ENCODE measurements around the gene MDFI.
A peak's percentile ranks its signal among the peaks of the same experiment; 100 is the strongest.

The MDFI gene

DNA sequence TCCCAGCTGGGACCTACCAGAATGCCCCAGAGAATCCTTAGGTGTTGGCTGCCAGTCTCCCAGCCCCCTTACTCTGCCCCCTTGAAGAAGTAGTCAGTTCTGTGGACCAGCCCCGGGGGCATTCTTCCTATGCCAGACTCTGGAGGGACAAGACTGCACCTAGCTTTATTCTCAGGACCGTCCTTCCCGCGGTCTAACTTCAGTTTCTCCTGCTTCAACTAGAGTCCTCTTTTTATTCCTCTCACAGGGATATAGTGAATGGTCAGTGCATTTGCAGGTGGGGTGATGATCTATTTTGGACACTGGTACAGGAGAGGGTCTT lies 35.9 kb upstream of the MDFI start:
- H3K27me3 ChIP-seq (replicated peaks; ENCODE audit: control insufficient read depth, insufficient read depth, low read length, poor library complexity, severe bottlenecking) = no peaks in the 10 kb centered on the region
- no peak for DNase-seq
- no peak overlapping the region for H3K4me3 ChIP-seq (ENCODE audit: insufficient read depth, low read depth, low read length, poor library complexity, severe bottlenecking)
- H3K27ac ChIP-seq (ENCODE audit: insufficient read depth, low read length, poor library complexity, severe bottlenecking) = no peak overlapping the region
- H3K4me1 ChIP-seq (ENCODE audit: control insufficient read depth, insufficient read depth, low read length, poor library complexity, severe bottlenecking) = no peaks in the 10 kb centered on the region
- no peaks in the 10 kb centered on the region for H3K9me3 ChIP-seq (ENCODE audit: control insufficient read depth, low read length)
- H3K36me3 ChIP-seq (ENCODE audit: control insufficient read depth, insufficient read depth, low read length) = no peaks in the 10 kb centered on the region

DNA sequence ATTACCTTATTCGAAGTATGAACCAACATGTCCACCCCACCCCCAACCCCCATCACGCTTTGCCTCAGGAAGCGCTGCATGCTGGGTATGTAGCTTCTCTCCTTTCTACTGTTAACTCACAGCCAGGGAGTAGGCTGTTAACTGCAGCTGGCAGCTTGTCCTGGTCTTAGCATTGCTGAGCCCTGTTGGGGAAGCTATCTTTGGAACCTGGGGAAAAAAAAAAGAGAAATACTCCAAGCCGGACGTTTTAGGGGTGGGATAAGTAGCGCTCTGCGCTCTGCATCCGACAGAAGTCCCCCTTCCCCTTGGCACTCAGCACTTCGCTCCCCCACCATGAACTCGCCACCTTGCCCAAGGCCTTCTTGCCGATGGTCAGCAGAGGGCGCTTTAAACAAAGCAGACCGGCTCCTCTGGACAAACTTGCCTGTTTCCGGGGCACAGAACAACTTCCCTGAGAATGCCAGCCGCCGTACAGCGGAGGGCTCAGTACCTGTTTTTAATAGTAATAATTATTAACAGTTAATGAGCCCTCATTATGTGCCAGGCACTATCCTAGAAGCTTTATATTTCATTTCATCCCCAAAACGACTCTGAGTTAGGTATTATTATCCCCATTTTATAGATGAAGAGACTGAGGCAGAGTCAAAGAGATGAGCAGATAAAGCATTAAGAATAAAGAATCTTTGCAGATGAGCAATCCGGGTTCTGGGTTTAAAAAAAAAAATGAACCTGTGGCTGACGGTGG lies 35.2 kb upstream of the MDFI start:
- no peaks in the 10 kb centered on the region for H3K4me1 ChIP-seq (ENCODE audit: control insufficient read depth, insufficient read depth, low read length, poor library complexity, severe bottlenecking)
- no peak overlapping the region for H3K27ac ChIP-seq (ENCODE audit: insufficient read depth, low read length, poor library complexity, severe bottlenecking)
- peak; percentile 40 to 57 (median 44) for DNase-seq
- H3K9me3 ChIP-seq (ENCODE audit: control insufficient read depth, low read length) = no peaks in the 10 kb centered on the region
- no peak overlapping the region for H3K4me3 ChIP-seq (ENCODE audit: insufficient read depth, low read depth, low read length, poor library complexity, severe bottlenecking)
- H3K36me3 ChIP-seq (ENCODE audit: control insufficient read depth, insufficient read depth, low read length) = no peaks in the 10 kb centered on the region
- no peaks in the 10 kb centered on the region for H3K27me3 ChIP-seq (replicated peaks; ENCODE audit: control insufficient read depth, insufficient read depth, low read length, poor library complexity, severe bottlenecking)

DNA sequence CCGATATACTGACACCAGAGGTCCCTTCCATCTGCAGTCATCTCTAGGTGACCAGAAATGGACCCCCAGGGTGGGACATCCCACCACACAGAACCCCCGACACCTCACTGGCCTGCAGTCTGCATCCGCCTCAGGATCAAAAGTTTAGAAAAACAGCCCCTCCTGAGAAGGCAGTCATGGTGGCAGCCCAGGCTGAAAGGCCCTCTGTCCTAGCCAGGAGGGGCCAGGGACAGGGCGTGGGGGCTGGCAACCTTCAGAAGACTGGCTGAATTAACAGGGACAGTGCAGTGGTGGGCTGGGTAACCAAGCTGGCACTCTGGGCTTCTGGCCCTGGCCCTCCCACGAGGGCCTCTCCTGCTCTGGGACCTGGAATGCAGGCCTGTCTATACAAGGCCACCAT lies 34.3 kb upstream of the MDFI start:
- no peaks in the 10 kb centered on the region for H3K36me3 ChIP-seq (ENCODE audit: control insufficient read depth, insufficient read depth, low read length)
- no peaks in the 10 kb centered on the region for H3K4me1 ChIP-seq (ENCODE audit: control insufficient read depth, insufficient read depth, low read length, poor library complexity, severe bottlenecking)
- no peaks in the 10 kb centered on the region for H3K27me3 ChIP-seq (replicated peaks; ENCODE audit: control insufficient read depth, insufficient read depth, low read length, poor library complexity, severe bottlenecking)
- H3K9me3 ChIP-seq (ENCODE audit: control insufficient read depth, low read length) = no peaks in the 10 kb centered on the region
- H3K4me3 ChIP-seq (ENCODE audit: insufficient read depth, low read depth, low read length, poor library complexity, severe bottlenecking) = no peak overlapping the region
- DNase-seq = no peak
- H3K27ac ChIP-seq (ENCODE audit: insufficient read depth, low read length, poor library complexity, severe bottlenecking) = no peak overlapping the region

DNA sequence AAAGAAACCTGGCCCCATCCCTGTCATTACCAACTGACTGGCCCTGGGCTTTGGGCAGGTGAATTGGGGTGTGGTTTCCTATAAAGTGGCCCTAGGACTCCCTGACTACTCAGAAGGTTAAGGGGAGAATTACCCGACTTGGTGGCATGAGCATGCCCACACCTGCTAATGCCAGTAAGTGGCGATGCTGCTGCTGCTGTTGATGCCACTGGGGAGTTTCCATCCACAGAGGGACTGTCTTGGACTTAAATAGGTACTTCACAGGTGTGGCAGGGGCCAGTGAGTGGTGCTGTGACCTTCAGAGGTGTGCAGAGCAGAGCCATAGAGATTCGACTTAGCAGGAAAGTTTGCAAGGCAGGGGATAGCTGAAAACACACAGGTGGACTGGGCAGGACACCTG lies 32.6 kb upstream of the MDFI start:
- H3K9me3 ChIP-seq (ENCODE audit: control insufficient read depth, low read length) = no peaks in the 10 kb centered on the region
- no peak overlapping the region for H3K27ac ChIP-seq (ENCODE audit: insufficient read depth, low read length, poor library complexity, severe bottlenecking)
- H3K4me1 ChIP-seq (ENCODE audit: control insufficient read depth, insufficient read depth, low read length, poor library complexity, severe bottlenecking) = no peaks in the 10 kb centered on the region
- no peak overlapping the region for H3K4me3 ChIP-seq (ENCODE audit: insufficient read depth, low read depth, low read length, poor library complexity, severe bottlenecking)
- no peaks in the 10 kb centered on the region for H3K36me3 ChIP-seq (ENCODE audit: control insufficient read depth, insufficient read depth, low read length)
- no peak for DNase-seq
- H3K27me3 ChIP-seq (replicated peaks; ENCODE audit: control insufficient read depth, insufficient read depth, low read length, poor library complexity, severe bottlenecking) = no peaks in the 10 kb centered on the region

DNA sequence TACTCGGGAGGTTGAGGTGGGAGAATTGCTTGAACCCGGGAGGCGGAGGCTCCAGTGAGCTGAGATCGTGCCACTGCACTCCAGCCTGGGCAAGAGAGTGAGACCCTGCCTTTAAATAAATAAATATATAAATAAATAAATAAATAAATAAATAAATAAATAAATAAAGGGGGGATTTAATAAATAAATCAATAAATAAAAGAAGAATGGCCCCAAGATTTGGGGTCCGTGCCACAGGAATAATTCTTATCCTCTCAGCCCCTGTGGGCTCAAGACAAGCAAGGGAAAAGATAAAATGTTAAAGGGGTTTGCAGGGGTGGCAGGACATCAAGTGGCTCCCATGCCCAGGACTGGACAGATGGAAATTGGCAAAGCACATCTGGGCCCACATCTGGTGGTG lies 31.2 kb upstream of the MDFI start:
- H3K27me3 ChIP-seq (replicated peaks; ENCODE audit: control insufficient read depth, insufficient read depth, low read length, poor library complexity, severe bottlenecking) = no peaks in the 10 kb centered on the region
- no peaks in the 10 kb centered on the region for H3K9me3 ChIP-seq (ENCODE audit: control insufficient read depth, low read length)
- DNase-seq = no peak
- H3K36me3 ChIP-seq (ENCODE audit: control insufficient read depth, insufficient read depth, low read length) = no peaks in the 10 kb centered on the region
- no peak overlapping the region for H3K4me3 ChIP-seq (ENCODE audit: insufficient read depth, low read depth, low read length, poor library complexity, severe bottlenecking)
- no peaks in the 10 kb centered on the region for H3K4me1 ChIP-seq (ENCODE audit: control insufficient read depth, insufficient read depth, low read length, poor library complexity, severe bottlenecking)
- H3K27ac ChIP-seq (ENCODE audit: insufficient read depth, low read length, poor library complexity, severe bottlenecking) = no peak overlapping the region

DNA sequence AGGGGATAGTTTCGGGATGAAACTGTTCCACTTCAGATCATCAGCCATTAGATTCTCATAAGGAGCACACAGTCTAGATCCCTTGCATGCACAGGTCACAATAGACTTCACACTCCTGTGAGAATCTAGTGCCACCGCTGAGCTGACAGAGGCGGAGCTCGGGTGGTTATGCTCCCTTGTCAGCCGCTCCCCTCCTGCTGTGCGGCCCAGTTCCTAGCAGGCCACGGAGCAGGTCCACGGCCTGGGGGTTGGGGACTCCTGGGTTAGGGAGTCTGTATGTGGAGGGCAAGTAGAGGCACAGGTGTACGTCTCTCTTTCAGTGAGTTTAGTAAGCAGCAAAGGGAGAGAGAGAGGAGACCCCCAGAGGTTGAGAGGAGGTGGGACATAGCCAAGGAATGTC lies 30.5 kb upstream of the MDFI start:
- no peak for DNase-seq
- Histone ChIP-seq H3K4me1 (ENCODE audit: control insufficient read depth, insufficient read depth, low read length, poor library complexity, severe bottlenecking) (no peaks in the 10 kb centered on the region), H3K36me3 (ENCODE audit: control insufficient read depth, insufficient read depth, low read length) (no peaks in the 10 kb centered on the region), H3K4me3 (ENCODE audit: insufficient read depth, low read depth, low read length, poor library complexity, severe bottlenecking) (no peak overlapping the region), H3K27me3 (replicated peaks; ENCODE audit: control insufficient read depth, insufficient read depth, low read length, poor library complexity, severe bottlenecking) (no peaks in the 10 kb centered on the region), H3K9me3 (ENCODE audit: control insufficient read depth, low read length) (no peaks in the 10 kb centered on the region), H3K27ac (ENCODE audit: insufficient read depth, low read length, poor library complexity, severe bottlenecking) (no peak overlapping the region)

DNA sequence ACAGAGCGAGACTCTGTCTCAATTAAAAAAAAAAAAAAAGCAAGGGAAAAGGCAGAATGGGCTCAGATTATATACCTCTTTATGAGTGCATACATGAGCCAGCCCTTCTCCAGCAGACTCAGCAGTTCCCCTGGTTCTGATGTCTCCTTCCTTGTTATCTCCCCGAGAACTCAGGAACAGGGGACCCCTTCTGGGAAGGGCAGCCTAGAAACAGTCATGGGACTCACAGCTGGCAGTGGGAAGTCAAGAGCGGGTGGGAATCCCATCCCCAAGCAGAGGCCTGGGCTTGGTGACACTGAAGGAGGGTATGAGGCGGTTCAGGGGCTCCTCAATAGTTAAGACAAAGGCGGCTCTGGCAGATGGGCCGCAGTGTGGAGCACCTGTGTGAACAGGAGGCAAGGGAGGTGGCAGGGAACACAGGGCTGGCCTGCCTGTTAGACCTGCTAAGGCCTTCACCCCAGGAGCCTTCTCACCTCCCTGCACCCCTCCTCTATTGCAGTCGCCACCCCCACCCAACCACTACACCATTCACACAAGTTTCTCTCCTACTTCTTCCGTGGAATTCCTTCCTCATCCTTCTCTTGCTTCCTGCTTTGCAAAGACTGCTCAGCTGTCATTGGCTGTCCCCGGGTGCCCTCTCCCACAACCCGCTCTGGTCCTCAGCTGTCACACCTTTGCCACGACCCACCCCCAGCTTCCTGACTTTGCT lies 29.7 kb upstream of the MDFI start:
- Histone ChIP-seq H3K27ac (ENCODE audit: insufficient read depth, low read length, poor library complexity, severe bottlenecking) (no peak overlapping the region), H3K27me3 (replicated peaks; ENCODE audit: control insufficient read depth, insufficient read depth, low read length, poor library complexity, severe bottlenecking) (no peaks in the 10 kb centered on the region), H3K36me3 (ENCODE audit: control insufficient read depth, insufficient read depth, low read length) (no peaks in the 10 kb centered on the region), H3K9me3 (ENCODE audit: control insufficient read depth, low read length) (no peaks in the 10 kb centered on the region), H3K4me3 (ENCODE audit: insufficient read depth, low read depth, low read length, poor library complexity, severe bottlenecking) (no peak overlapping the region), H3K4me1 (ENCODE audit: control insufficient read depth, insufficient read depth, low read length, poor library complexity, severe bottlenecking) (no peaks in the 10 kb centered on the region)
- DNase-seq = no peak

DNA sequence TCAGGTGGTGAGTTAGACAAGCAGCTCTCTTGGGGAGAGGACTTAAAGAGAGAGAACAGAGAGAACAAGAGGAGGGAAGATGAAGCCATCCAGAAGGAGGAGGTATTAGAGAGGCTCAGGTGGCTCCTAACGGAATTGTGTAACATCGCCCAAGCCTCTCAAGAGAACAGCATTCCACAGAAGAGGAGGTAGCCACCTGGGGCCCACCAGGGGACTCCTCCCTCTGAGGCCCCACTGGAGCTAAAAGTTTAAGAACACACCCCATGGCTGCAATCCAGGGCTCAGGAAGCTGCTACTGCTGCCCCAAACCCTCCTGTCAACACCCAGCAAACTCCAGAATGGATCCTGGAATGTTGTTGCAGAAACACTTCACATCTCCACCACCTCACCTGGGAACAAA lies 23.6 kb upstream of the MDFI start:
- Histone ChIP-seq H3K36me3 (ENCODE audit: control insufficient read depth, insufficient read depth, low read length) (no peaks in the 10 kb centered on the region), H3K4me1 (ENCODE audit: control insufficient read depth, insufficient read depth, low read length, poor library complexity, severe bottlenecking) (no peaks in the 10 kb centered on the region), H3K27ac (ENCODE audit: insufficient read depth, low read length, poor library complexity, severe bottlenecking) (no peak overlapping the region), H3K27me3 (replicated peaks; ENCODE audit: control insufficient read depth, insufficient read depth, low read length, poor library complexity, severe bottlenecking) (no peaks in the 10 kb centered on the region), H3K9me3 (ENCODE audit: control insufficient read depth, low read length) (no peaks in the 10 kb centered on the region), H3K4me3 (ENCODE audit: insufficient read depth, low read depth, low read length, poor library complexity, severe bottlenecking) (no peak overlapping the region)
- no peak for DNase-seq

DNA sequence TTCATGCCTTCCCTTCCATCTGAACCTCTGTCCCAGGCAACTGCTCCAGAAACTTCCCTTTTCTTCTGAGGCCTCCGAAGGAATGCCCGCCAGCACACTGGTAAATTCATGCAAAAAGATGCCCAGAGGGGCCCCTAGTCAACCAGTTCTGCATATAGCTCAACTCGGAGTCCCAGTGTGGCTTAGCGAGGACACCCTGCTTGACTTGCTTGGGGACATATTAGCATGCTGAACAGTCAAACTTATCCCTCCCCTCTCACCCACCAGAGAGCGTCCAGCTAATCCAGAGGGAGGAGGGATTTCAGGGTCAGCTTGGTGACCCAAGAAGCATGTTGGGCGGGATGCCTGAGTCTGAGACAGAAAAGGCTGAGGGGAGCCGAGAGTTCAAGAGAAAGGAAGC lies 23.0 kb upstream of the MDFI start:
- no peak for DNase-seq
- Histone ChIP-seq H3K27ac (ENCODE audit: insufficient read depth, low read length, poor library complexity, severe bottlenecking) (no peak overlapping the region), H3K27me3 (replicated peaks; ENCODE audit: control insufficient read depth, insufficient read depth, low read length, poor library complexity, severe bottlenecking) (no peaks in the 10 kb centered on the region), H3K36me3 (ENCODE audit: control insufficient read depth, insufficient read depth, low read length) (no peaks in the 10 kb centered on the region), H3K9me3 (ENCODE audit: control insufficient read depth, low read length) (no peaks in the 10 kb centered on the region), H3K4me3 (ENCODE audit: insufficient read depth, low read depth, low read length, poor library complexity, severe bottlenecking) (no peak overlapping the region), H3K4me1 (ENCODE audit: control insufficient read depth, insufficient read depth, low read length, poor library complexity, severe bottlenecking) (no peaks in the 10 kb centered on the region)

DNA sequence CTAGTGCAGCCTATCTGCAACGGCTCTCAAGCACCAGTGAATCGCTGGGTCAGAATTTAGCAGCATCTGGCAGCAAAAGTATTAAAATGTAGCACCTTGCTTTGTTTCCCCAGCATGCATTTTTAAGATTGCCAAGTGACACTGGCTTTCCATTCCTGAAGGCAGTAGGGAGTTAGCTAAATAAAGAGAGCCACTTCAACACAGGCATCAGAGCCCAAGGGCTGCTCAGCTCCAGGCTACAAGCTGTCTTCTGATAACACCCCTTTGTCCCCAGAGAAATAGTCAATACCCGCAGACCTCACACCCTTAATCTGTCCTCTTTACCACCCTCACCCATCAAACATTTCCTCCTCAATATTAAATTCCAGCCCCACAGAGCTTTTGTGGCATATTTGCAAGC lies 19.7 kb upstream of the MDFI start:
- no peaks in the 10 kb centered on the region for H3K9me3 ChIP-seq (ENCODE audit: control insufficient read depth, low read length)

More for the DNA sequence above, 19.7 kb upstream of the MDFI start:
- Histone ChIP-seq H3K27ac (ENCODE audit: insufficient read depth, low read length, poor library complexity, severe bottlenecking) (no peak overlapping the region), H3K4me3 (ENCODE audit: insufficient read depth, low read depth, low read length, poor library complexity, severe bottlenecking) (no peak overlapping the region), H3K27me3 (replicated peaks; ENCODE audit: control insufficient read depth, insufficient read depth, low read length, poor library complexity, severe bottlenecking) (no peaks in the 10 kb centered on the region), H3K36me3 (ENCODE audit: control insufficient read depth, insufficient read depth, low read length) (no peaks in the 10 kb centered on the region), H3K4me1 (ENCODE audit: control insufficient read depth, insufficient read depth, low read length, poor library complexity, severe bottlenecking) (no peaks in the 10 kb centered on the region)
- DNase-seq = no peak
